Urothelium cell line (cell line): ENCODE data around the gene SCN8A.

Experiments used
- DNase-seq: peaks from one replicate; pipeline ENCODE4 v3.0.0; 2011; ENCODE audit warnings: low spot score, mixed read lengths
- FAIRE-seq: peaks from 2 replicates; lab custom pipeline; 2011; peaks lifted over from hg19 to GRCh38; lab: Jason Lieb, UNC

SCN8A gene

DNA sequence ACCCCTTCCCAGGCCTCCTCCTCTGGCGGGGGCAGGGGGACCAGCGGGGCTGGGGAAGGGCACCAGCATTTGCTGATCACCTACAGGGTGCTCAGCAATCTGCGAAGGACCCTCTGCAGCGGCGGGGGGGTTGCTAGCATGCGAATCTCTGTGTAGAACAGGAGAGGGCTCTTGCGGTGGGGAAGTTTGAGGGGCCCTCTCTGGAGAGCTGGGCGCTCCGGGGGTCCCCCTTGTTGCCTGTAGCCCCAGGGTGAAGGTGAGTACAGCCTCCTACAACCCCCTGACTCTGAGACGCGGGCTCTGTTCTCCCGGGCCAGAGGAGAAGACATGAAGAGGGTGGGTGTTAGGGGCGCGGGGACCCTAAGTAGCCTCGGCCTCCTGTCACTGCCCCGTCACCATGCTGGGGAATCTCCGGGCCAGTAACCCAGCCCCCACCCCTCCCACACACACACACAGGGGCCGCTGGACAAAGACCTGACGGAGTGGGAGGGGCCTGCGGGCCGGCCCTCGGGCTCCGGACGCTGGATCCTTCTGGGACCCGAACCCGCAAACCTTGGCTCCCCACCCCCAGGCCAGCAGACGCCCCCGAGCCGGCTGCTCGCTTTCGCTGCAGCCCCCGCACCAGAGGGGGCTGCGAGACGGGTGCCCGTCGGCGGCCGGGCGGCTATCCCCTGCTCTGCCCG, 256.8 kb downstream of the SCN8A start:
- no peak for FAIRE-seq
- DNase-seq = peak; percentile 40

DNA sequence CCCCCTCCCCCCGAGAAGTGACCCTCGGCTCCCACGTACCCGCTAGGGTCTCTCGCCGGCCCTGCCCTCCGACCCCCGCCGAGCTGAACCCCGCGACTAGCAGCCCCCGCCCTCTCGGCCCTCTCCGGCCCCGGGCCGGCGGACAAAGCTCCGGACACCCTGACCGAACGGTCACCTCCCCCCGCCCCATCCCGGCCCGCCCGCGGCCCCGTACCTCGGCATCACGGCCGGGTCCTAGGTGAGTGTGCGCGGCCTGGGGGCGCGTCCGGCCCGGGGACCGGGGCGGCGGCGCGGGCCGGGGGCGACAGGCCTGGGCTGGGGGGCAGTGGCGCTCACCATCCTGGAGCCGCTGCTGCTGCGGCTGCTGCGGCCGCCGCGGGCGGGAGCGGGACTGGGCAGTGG, 257.3 kb downstream of the SCN8A start, which contains the start of gene FIGNL2:
FIGNL2 (minus strand) TSS at position 393 of the 402 bp plus-strand sequence. CDS start 26,305 bp downstream, outside the sequence.
- FAIRE-seq (no peak), DNase-seq (no peak)

DNA sequence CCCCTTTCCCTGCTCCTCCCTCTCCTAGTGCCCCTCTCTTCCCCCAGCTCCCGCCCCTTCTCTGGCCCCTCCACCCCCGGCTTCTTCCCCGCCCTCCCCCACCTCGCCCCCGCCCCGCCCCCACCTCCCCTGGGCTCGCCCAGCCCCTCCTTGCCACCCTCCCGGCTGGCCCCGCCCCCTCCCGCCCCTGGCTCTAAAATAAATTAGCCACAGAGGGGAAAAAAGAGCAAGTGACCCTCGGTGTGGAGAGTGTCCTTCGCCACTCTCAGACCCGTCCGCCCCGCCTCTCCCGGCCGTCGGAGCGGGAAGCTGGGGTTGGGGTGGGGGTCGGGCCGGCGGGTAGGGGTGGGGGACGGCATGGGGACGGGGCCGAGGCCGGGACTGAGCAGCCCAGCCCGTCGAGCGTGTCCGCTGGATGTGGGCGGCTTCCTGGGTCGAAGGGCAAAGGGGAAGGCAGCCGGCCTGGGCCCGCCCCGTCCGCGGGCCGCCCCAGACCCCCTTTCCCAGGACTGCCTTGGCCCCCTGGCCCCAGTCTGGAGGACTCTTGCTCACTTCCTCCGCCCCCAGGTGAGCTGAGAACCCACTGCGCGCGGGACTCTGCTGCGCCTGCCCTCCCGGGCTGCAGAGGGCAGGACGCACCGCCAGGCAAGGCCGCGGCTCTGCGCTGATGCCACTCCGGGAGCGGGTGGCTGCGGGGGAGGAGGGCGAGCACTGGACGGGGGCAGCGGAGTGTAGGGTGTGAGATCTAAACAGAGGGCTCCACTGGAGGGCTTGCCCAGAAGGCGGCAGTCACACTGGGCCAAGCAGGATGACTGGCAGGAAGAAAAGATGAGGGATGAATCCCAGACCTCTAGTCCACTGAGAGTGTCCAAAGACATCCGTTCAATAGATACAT, 258.1 kb downstream of the SCN8A start:
- FAIRE-seq = no peak
- peak; percentile 49 for DNase-seq

DNA sequence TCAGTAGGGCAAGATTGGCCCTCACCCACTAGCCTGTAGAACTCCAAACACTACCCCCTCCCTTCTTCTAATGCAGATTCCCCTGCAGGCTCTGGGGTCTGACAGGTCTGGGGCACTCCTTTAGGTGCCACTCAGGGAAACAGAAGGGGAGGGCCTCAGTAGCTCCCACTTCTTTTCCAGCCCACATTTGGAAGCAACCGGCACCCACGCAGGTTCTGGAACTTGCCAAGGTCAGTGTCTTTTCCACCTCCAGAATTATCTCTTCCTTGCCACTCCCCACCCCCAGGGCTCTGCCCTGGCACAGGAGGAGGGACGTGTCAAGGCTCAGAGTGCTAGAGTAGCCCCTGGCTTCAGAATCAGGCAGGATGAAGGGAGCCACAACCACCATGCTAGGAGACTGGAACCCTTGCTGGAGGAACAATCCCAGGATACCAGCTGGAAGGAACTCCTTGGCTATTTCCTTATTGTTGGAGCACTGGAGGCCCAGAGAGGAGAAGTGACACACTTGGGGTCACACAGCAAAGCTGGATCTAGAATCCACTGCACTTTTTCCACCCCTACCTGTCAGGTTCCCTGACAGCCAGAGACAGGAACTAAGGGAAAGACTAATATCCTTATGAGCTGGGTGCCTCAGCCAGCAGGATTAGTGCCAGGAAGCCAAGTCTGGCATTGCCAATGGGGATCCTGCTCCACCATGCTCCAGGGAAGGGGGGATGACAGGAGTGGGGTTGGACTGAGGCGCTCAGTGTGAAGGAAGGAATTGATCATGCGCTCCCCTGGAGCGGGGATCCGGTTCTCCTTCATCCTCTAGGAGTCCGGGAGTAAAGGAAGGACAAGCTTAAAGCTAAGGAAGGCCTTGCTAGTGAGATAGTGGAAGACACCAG, 259.3 kb downstream of the SCN8A start:
- FAIRE-seq (no peak), DNase-seq (no peak)

DNA sequence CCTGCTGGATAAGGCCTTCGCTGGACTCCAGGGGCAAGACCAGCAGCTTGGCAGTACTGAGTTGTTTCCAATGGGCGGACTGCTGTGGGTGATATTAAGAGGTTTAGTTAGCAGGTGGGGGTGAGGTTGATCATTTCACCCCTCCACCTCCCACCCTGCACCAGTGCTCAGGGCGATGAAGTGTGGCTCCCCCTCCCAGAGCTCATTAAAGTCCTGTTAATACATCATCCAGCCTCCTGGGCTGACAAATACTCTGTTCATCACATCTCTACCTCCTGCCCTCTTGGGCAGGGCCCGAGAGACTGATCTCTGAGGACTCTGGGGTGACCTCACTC, 259.9 kb downstream of the SCN8A start:
- DNase-seq = no peak
- FAIRE-seq = no peak

DNA sequence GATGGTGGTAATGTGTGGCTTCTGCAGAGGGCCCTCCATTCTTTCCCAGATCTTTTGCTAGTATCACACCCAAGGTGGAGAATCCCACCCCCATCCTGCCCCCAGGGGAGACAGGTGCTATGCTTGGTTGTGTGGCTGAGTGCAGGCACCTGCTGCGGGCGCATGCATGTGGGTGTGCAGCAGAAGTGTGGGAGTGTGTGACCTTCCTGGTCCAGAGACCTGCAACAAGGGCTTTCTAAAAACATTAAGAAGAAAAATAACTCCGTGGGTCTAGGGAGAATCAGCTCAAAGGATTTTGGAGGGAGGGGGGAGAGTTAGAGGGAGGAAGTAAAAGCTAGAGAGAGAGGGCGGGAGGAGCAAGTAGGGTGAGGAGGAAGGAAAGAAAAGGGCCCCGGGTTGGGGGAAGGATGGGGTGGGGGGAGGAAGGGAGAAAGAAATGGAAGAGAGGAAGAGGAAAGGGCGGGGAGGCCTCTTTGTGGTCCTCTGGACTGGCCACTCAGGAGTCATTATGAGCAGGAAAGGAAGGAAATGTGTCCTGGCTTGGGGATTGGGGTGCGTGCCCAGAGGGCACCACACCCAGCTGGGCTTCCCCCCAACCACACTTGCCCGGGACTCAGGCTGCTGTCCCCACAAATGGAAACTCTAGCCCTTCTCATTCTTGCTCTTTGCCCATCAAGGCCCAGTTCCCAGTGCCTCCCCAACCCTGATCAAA, 260.5 kb downstream of the SCN8A start:
- FAIRE-seq (no peak), DNase-seq (no peak)

DNA sequence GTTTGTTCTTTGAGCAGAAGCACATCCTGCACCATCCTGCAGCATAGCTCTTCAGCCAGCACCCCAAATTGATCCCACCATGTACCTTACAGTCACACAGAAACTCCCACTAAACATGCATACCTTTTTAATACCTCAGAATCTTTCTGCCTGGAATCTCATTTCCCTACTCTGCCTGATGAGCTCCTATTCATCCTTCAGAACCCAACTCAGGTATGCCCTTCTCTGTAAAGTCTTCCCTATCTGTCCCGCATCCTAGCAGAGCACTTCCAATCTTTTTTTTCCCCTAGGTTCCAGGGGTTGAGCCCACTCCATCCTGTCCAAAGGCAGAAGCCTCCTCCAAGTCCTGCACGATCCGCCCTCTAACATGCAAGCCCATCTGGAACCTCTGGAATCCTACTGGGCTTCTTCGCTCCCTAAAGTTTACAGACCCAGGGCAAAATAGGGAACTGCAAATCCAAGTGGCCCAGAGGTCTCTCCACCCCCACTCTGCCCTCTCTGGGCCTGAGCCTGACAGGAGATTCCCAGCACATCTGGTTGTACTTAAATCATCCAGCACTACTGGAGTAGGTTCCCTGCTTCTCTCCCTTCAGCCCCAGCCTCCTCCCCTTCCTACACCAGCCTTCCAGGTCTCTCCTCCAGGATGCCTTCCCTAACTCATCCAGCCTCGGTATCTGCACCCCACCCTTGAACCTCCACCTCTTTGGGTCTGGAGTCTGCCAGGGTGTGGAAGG, 261.5 kb downstream of the SCN8A start:
- FAIRE-seq = peak; percentile 37
- DNase-seq = no peak

DNA sequence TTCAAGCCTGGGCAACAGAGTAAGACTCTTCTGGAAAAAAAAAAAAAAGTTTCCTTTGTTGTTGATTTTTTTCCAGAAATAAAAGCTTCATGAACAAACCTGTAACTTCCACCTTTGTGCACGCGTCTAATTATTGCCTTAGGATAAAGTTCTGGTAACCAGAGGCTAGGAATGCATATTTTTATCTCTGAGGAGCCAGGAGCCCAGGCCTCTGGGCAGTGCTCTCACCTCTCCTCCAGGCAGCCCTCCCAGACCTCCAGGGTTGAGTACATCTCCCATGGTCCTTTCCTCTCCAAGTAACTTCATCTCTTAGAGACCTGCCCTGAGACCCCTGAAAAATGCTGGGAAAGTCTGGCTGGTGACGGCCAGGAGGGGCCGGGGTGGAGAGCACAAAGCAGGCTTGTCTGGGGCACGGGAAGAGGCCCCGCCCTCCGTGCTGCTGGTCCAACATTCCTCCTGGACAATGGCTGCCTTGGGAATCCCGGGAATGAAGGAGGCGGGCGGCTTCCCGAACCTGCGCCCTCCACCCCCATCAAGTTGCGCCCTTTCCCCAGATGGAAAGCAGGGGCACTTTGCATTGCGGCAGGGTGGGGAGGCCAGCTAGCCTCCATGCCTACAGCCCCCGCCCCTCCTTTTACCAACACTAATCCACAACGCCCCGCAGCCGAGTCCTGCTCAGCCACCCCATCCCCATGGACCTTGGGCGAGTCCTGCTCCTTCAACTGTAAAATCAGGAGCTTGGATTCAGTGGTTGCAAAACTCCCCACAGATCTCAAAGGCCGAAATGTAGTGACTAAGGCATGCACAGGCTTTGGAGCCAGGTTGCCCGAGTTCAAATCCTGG, 264.8 kb downstream of the SCN8A start:
- FAIRE-seq = peak; percentile 48
- DNase-seq = peak; percentile 75

DNA sequence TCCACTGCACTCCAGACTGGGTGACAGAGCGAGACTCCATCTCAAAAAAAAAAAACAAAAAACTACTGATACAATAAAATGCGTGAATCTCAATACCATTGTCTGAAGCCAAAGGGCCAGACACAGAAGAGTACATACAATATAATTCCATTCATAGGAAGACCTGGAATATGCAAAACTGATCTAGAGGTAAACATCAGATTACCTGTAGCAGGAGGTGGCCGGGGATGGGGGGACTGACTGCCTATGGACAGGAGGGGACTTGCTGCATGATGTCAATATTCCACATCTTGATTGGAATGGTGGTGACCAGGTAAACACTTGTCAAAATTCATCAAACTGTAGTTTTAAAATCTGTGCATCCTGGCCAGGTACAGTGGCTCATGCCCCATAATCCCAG, 270.0 kb downstream of the SCN8A start:
- DNase-seq (no peak), FAIRE-seq (no peak)
